ENCODE data around the gene PHF12. TPM values are rescaled to one million over a fixed set of nuclear protein-coding genes. Genes with fewer than 3 reads are reported as not detected.

Gene PHF12
- total and polyA plus RNA-seq, 2 of the 13 experiments (the other 11 are each of a cell fraction or from before 2014, with no cell fraction given): 9.8 to 17.1 TPM

- TF ChIP-seq, protein P1, sequence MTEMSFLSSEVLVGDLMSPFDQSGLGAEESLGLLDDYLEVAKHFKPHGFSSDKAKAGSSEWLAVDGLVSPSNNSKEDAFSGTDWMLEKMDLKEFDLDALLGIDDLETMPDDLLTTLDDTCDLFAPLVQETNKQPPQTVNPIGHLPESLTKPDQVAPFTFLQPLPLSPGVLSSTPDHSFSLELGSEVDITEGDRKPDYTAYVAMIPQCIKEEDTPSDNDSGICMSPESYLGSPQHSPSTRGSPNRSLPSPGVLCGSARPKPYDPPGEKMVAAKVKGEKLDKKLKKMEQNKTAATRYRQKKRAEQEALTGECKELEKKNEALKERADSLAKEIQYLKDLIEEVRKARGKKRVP (CRISPR knock-in tag; IDR thresholded peaks at IDR 0.05): no peak
- TF ChIP-seq, protein P2, sequence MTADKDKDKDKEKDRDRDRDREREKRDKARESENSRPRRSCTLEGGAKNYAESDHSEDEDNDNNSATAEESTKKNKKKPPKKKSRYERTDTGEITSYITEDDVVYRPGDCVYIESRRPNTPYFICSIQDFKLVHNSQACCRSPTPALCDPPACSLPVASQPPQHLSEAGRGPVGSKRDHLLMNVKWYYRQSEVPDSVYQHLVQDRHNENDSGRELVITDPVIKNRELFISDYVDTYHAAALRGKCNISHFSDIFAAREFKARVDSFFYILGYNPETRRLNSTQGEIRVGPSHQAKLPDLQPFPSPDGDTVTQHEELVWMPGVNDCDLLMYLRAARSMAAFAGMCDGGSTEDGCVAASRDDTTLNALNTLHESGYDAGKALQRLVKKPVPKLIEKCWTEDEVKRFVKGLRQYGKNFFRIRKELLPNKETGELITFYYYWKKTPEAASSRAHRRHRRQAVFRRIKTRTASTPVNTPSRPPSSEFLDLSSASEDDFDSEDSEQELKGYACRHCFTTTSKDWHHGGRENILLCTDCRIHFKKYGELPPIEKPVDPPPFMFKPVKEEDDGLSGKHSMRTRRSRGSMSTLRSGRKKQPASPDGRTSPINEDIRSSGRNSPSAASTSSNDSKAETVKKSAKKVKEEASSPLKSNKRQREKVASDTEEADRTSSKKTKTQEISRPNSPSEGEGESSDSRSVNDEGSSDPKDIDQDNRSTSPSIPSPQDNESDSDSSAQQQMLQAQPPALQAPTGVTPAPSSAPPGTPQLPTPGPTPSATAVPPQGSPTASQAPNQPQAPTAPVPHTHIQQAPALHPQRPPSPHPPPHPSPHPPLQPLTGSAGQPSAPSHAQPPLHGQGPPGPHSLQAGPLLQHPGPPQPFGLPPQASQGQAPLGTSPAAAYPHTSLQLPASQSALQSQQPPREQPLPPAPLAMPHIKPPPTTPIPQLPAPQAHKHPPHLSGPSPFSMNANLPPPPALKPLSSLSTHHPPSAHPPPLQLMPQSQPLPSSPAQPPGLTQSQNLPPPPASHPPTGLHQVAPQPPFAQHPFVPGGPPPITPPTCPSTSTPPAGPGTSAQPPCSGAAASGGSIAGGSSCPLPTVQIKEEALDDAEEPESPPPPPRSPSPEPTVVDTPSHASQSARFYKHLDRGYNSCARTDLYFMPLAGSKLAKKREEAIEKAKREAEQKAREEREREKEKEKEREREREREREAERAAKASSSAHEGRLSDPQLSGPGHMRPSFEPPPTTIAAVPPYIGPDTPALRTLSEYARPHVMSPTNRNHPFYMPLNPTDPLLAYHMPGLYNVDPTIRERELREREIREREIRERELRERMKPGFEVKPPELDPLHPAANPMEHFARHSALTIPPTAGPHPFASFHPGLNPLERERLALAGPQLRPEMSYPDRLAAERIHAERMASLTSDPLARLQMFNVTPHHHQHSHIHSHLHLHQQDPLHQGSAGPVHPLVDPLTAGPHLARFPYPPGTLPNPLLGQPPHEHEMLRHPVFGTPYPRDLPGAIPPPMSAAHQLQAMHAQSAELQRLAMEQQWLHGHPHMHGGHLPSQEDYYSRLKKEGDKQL (CRISPR knock-in tag; IDR thresholded peaks at IDR 0.05; ENCODE audit: low read depth): no peak
- TF ChIP-seq ZNF776 (CRISPR knock-in tag; IDR thresholded peaks at IDR 0.05) (no peak), MXD4 (CRISPR knock-in tag; IDR thresholded peaks at IDR 0.05) (no peak), KDM5B (CRISPR knock-in tag; IDR thresholded peaks at IDR 0.05; ENCODE audit: borderline replicate concordance) (no peak), TBX2 (CRISPR knock-in tag; IDR thresholded peaks at IDR 0.05; ENCODE audit: borderline replicate concordance) (no peak), ZNF441 (CRISPR knock-in tag; IDR thresholded peaks at IDR 0.05; ENCODE audit: borderline replicate concordance) (no peak)
- TF ChIP-seq, protein P3, sequence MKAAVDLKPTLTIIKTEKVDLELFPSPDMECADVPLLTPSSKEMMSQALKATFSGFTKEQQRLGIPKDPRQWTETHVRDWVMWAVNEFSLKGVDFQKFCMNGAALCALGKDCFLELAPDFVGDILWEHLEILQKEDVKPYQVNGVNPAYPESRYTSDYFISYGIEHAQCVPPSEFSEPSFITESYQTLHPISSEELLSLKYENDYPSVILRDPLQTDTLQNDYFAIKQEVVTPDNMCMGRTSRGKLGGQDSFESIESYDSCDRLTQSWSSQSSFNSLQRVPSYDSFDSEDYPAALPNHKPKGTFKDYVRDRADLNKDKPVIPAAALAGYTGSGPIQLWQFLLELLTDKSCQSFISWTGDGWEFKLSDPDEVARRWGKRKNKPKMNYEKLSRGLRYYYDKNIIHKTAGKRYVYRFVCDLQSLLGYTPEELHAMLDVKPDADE (CRISPR knock-in tag; IDR thresholded peaks at IDR 0.05): no peak
- TF ChIP-seq, protein P4, sequence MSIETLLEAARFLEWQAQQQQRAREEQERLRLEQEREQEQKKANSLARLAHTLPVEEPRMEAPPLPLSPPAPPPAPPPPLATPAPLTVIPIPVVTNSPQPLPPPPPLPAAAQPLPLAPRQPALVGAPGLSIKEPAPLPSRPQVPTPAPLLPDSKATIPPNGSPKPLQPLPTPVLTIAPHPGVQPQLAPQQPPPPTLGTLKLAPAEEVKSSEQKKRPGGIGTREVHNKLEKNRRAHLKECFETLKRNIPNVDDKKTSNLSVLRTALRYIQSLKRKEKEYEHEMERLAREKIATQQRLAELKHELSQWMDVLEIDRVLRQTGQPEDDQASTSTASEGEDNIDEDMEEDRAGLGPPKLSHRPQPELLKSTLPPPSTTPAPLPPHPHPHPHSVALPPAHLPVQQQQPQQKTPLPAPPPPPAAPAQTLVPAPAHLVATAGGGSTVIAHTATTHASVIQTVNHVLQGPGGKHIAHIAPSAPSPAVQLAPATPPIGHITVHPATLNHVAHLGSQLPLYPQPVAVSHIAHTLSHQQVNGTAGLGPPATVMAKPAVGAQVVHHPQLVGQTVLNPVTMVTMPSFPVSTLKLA (IDR thresholded peaks at IDR 0.05): no peak
Measured at GRCh38 chr17:28926366-28926765, 25.0 kb downstream of the PHF12 start (continued).
